ENCODE measurements around the gene SPATA31E1.
"Not testable (repeated sequence)": the region's sequence is repeated elsewhere in the genome, so short reads cannot be mapped to it uniquely, and the experiment has no call there.

Gene SPATA31E1

DNA sequence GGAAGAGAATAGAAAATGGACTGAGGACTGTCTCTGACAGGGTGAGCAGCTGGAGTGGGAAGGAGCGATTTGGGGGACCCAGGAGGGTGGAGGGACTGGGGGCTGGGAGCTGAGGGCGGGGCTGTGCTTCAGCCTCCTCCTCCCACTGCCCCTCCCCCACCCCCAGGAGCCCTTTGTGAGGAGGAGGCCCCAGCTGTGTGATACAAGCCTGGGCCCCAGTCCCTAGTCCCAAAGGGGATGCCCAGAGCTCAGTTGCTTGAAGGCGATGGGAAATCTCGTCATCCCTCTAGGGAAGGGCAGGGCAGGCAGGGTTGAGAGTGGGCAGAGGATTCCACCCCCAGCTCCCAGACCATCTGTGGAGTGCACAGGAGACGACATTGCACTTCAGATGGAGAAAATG lies at the start of gene SPATA31E1:
Gene SPATA31E1 (plus strand): TSS at position 251 of the 400 bp plus-strand sequence. CDS start 15 bp downstream, at position 266.
- no peak for DNase-seq

DNA sequence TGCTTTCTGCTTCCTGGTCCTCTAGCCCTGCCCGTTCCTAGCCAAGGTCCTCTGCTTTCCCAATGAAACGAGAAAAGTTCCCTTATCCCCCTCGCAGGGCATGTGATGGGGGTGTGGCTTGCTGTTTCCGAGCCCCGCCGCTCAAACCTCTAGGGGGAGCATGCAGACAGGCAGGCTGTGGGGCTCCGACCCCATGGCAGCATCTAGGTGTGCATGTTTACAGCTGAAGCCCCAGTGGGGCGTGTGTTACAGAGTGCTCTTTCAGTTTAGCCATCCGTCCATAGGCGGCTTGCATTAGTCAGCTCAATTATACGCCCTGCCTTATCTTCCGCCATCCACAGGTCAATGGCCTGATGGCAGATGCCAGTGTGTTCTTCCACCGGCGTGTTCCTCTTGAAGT lies 48.3 kb upstream of the SPATA31E1 start:
- no peak for DNase-seq

DNA sequence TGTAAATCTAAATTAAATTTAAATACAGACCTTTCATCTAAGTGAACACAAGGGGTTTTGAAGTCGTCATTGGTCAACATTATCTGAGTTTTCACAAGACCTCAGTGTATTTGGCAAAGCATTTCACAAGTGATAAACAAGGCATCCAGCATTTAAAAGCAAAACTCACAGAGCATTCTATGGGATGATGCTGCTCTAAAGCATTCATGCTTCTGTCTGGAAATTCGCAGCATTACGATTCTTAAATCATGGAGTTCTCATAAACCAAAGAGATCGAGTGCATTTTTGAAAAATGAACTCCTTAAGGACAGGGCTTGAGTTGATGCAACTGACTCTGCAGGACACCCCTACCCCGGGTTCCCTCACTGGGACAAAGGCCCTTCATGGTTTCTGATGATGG lies 46.1 kb upstream of the SPATA31E1 start:
- DNase-seq: no peak

DNA sequence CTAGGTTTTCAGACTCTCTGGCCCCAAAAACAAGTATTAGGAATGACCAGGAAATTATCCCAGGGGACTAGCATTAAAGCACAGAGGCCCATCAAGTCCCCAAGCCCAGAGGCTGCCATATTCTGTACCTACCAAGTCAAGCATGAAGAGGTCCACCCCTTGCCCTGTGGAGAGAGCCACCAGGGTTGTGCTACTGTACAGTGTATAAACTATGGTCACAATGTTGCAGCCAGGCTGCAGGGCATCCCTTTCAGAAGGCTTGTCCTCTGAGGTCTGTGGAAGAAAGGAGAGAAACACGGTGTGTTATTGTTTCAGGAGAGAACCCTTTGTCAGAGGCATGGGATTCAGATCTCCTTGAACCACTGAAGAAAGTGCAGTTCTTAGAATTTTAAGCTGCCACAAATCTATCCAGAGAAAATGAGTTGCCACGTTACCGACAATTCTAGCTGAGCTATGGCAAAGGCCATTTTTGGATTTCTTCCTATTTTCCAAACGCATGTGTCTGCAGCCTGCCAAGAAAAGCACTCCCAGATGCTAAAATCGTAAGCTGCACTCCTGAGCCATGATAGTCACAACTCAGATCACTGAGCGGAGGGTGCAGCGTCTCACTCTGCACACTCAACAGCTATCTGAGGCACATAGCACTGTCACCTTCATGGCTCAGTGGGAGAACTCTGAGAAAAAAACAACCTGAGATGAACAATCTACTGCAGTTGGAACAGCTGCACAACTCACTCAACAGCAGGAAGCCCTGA lies 45.5 kb upstream of the SPATA31E1 start:
- no peak for DNase-seq

DNA sequence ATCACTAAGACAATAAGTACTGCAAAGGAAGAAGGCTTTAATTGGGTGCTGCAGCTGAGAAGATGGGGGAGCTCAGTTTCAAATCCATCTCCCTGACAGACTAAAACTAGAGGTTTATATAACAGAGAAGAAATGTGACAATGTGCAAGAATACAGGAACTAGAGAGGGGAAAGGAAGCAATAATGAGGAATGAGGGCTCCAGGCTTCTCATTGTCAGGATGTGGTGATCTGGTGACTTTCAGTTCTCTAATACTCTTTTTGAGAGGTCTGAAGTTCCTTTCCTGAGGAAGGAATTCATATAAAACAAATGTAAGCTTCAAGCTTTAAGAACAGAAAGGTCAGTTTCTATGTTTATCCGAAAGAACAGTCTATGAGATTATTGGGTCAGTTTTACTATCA lies 42.5 kb upstream of the SPATA31E1 start:
- no peak for DNase-seq

DNA sequence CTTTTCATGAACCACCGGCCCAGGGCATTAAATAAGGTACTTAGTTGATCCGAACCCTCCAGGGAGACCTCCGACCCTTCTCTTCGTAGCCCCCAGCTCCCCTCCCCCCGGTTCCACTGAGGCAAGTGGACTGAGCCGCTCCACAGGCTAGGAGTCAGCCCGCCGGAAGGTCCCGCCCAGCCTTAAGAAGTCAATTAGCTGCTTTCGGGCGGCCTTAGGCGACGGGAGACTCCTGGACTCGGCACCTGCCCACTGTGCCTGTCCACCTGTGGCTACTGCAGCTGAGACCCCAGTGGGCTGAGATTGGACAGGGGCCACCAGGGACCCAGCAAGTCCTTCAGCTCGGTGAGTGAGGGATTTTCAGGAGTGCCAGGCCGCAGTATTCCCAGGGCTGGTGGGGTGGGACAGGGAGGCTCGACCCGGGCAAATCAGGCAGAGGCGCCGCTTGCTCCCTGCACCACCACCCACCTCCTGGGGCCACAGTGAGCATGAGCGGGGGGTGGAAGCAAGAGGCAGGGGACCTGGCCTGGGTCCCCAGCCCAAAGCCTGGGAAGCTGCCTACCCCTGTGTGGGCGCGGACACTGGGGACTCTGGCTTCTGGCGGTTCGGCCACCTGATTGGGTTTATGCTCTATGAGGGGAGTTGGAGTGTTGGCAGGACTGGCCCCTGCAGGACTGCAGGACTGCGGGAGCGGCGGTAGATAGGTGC lies 39.6 kb upstream of the SPATA31E1 start:
- no peak for DNase-seq

DNA sequence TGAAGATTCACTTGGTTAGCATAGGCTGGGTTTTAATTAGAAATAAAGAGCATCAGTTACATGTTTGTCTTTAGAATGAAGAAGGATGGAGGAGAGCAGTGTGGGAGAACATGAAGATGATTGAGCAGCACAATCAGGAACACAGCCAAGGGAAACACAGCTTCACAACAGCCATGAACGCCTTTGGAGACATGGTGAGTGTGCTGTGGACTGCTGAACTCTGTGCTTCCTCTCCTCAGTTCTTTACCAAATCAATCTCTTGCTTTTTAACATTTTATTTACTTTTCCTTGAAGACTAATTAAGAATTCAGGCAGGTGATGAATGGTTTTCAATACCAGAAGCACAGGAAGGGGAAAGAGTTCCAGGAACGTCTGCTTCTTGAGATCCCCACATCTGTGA lies 38.2 kb upstream of the SPATA31E1 start:
- DNase-seq: no peak

DNA sequence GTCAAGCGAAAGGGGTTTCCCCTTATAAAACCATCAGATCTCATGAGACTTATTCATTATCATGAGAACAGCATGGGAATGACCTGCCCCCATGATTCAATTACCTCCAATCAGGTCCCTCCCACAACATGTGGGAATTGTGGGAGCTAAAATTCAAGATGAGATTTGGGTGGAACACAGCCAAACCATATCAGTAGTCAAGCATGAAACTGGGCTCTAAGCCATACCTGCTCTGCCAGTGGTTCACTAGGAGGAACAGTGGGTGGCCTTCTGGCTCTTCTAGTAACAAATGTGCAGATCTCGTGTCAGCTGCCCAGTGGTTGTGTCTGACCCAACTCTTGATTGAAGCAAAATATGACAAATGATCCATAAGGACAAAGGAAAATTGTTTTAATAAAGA lies 34.9 kb upstream of the SPATA31E1 start:
- DNase-seq: not testable (repeated sequence)

DNA sequence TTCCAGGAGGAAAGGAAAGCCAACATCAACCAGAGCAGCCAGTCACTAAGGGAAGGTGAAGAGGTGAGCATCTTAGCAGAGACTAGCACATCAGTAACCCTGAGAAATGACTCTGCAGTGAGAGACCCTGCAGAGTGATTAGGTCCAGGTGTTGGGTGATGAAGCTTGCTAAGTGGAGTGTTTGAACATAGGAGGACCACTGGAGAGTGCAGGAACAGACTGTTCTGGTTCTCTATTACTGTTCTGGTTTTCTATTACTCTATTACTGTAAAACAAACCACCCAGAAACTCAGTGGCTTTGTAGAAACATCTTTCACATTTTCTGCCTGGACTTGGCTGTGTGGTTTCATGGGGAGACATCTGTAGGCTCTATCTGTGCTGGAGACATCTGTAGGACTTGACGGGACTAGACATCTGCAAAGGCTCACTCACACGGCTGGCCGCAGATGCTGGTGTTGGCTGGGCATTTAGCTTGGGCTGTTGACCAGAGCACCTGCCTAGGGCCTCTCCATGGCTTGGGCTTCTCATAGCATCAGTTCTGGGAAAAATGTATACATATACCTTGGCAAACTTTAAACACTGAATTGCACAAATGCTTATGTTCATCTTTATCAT lies 33.4 kb upstream of the SPATA31E1 start:
- DNase-seq: no peak

DNA sequence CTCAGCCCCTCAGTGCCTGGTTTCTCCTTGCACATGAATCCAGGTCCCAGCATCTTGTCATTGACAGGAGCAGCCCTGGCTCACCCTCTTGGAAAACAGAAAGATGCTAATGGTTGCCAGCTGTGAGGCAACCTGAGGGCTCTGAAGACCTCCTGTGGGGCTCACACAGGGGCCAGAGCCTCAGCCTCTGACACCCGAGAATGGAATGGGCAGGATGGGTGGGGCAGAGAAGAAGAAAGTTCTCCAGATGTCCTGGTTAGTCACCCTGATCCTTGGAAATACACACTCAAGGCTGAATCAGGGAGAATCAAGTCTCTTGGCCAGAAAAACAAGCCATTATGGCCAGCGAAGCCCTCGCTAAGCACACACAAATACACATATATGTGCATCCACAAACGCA lies 32.3 kb upstream of the SPATA31E1 start:
- DNase-seq: no peak

DNA sequence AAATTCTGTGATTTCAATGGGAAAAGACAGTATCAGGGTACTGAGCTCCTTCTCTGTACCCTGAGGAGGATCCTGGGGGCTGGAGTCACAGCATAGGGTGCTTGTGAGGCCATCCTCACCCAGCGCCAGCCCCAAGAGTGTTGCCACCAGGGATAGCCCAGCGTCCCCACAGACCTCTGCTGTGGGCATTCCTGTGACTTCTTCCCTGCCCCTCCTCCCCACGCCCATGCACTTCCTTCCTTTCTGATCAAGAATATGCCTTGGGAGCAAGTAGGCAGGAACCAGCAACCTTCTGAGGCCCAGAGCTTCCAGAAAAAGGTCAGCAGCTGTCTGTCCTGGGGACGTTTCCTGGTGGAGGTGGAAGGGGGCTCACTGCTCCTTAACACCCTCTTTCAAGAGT lies 31.5 kb upstream of the SPATA31E1 start:
- DNase-seq: not testable (repeated sequence)

DNA sequence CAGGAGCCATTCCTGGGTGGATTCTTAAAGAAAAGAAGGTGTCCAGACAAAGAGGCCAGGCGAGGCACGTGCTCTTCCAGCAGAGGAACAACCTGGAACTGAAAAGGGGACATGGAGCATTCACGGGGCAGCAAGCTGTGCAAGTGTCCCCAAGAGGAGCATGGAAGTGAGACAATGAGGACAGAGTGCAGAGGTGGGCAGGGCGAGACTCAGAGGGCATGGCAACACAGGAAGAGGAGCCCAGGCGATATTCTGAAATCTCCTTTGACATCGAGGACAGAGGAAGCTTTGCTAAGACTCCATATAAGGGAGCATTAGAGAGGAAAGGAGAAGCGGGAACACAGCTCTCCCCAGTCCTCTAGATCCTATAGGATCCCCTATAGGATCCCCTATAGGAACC lies 29.4 kb upstream of the SPATA31E1 start:
- no peak for DNase-seq

DNA sequence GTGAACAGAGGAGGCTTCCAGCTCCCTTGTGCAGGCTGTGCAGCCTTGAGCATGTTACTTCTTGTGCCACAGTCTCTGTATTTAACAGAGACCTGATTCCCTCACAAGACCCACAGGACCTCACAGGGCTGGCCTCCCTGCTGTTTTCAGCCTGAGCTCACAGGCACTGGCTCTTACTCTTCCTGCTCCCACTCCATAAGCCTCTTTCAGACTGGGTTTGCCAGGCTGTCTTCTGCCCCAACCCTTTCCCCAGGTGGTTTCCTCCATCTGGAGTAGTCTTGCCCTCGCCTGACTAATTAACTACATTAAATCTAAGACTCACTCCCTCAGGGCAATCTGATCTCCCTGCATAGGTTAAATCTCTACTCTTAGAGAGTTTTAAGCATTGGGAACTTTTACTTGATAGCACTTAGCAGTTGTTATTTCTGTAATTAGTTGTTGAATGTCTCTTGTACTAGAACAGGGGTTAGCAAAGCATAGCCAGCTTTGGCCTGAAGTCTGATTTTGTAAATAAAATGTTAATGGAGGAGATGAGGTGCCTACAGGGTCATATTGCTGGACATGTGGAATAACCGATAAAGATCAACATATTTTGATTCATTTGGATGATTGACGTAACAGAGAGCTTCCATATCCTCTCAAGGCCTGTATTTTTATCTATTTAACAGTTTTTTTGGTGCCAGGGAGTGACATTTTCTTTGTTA lies 28.6 kb upstream of the SPATA31E1 start:
- no peak for DNase-seq

DNA sequence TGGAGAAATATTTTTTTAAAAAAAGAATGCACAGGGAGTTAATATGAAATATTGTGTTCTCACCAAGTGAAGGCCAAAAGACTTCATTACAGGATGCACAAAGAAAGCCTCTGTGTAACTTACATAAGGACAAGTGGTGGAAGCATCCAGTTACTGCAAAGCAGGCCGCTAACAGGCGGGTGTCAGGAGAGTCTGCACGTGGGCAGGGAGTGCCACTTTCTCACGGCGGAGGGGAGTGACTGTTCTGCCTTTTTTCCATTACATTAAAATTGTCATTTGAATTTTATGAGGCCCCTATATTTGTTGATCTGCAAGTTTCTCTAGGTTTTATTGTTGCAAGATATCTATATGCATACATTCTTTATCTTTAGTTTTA lies 28.1 kb upstream of the SPATA31E1 start:
- no peak for DNase-seq

DNA sequence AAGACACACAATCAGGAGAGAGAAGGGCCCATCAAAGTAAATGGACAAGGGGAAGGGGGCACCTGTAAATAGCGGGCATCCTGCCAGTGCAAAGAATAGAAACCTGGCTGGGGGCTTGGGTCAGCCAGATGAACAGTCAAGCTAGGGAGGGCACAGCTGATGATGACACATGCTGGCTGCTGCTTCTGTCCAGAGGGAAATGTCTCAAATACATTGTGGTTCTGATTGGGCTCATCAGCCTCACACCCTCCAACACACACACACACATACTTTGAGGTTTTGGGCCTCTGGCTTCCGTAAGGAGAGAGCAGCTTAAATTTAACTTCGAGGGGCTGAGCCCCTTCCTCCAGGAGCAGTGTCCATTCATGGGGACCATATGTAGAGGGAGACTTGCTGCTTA lies 27.6 kb upstream of the SPATA31E1 start:
- DNase-seq: no peak

DNA sequence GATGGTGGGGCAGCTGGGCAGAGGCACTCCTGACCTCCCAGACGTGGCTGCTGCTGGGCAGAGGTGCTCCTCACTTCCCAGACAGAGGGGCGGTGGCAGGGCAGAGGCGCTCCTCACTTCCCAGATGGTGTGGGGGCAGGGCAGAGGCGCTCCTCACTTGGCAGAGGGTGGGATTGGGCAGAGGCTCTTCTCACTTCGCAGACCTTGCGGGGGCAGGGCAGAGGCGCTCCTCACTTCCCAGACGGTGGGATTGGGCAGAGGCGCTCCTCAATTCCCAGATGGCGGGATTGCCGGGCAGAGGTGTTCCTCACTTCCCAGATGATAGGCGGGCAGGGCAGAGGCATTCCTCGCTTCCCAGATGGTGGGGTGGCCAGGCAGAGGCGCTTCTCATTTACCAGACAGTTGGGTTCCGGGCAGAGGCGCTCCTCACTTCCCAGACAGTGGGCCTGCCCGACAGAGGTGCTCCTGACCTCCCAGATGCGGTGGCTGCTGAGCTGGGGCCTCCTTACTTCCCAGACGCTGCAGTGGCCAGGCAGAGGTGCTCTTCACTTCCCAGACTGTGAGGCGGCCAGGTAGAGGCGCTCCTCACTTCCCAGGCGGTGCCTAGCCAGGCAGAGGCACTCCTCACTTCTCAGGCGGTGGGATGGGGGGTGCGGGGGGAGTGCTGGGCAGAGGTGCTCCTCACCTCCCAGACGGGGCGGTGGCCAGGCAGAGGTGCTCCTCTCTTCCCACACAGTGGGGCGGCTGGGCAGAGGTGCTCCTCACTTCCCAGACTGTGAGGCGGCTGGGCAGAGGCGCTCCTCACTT lies 25.3 kb upstream of the SPATA31E1 start:
- no peak for DNase-seq

DNA sequence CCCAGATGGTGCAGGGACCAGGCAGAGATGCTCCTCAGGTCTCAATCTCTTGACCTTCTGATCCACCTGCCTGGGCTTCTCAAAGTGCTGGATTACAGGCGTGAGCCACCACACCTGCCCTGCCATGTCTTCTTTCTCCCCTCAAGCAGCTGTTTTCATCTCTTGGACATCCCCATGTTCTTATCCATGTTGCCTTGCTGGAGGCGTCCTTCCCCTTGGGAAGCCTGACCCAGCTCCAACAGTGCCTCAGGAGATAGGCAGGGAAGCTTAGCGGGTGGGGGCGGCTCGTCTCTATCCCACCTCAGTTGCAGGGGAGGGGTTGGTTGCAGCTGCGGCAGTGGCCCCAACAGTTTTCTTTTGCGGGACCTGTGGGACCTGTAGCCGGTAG lies 24.7 kb upstream of the SPATA31E1 start:
- DNase-seq: no peak

DNA sequence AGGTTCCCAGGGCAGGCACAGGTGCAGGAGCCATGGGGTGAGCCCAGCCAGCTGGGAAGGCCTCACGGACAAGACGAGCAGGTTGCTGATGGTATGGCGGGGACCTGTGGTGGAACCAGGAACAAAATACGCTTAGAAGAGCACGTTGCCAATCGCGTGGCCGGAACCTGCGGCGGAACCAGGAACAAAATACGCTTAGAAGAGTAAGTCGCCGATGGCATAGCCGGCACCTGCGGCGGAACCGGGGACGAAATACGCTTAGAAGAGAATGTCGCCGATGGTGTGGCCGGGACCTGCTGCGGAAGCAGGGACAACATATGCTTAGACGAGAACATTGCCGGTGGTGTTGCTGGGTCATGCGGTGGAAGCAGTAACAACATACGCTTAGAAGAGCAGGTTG lies 23.5 kb upstream of the SPATA31E1 start:
- no peak for DNase-seq

DNA sequence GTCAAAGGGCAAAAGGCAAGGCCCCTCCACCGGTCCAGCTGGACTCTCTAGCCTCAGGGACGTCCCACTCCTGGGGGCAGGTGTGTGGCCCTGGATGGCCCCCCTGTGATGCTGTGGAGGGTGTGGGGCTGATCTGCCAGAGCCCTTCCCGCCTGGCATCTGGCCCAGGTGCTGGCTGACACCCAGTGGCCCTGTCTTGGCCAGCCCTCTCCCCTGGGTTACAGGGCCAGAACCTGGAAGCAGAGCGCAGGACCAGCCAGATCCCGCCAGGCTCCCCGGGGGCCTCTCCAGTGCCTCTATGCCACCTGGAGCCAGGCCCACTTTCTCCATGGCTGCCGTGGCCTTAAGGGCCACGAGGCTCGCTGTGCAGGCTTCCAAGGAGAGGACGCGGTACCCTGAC lies 22.9 kb upstream of the SPATA31E1 start:
- no peak for DNase-seq

DNA sequence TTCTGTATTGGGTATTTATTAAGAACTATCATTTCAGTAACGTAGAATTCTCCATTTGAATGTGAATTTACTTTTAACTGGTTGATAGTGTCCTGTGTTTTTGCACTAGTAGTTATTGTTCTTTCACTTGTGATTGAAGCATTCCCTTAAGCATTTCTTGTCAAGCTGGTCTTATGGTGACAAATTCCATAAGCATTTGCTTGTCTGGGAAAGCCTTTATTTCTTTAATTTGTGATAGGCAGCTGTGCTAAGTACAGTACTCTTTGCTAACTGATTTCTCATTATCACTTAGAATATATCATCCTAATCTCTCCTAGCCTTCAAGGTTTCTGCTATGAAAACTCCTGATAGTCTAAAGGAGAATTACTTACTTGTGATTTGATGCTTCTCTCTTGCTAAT lies 21.3 kb upstream of the SPATA31E1 start:
- no peak for DNase-seq

DNA sequence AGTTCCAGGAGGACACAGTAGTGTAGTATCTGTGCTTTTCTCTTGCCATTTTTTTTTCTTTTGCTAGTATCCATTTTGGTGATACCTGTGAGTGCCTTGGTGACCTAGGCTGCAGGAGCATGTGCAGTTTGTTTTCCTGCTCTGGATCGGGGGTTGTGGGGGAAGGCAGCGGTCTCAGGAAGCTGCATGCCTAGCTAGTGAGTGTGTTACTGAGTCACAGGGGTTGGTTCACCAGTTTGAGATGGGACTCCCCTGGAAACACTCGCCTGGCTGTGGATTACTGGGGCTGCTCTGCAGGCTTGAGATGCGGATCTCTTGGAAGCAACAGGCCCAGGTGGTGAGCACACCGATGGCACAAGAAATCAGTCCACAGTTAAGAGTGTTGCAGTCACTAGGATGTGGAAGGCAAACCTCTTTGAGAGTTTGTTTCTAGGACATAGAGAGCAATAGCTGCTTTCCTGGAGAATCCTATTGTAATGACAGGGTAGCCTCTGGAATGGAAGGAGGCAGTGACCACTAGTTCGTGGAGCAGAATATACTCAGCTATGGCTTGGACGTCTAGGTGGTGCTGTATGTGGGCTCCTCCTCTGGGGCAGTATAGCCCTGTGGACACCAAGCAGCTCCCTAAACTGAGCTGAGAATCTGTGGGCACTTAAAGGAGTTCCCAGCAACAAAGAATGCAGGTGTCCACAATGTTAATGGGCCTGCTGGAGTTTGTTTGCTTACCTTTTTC lies 20.0 kb upstream of the SPATA31E1 start:
- DNase-seq: no peak

DNA sequence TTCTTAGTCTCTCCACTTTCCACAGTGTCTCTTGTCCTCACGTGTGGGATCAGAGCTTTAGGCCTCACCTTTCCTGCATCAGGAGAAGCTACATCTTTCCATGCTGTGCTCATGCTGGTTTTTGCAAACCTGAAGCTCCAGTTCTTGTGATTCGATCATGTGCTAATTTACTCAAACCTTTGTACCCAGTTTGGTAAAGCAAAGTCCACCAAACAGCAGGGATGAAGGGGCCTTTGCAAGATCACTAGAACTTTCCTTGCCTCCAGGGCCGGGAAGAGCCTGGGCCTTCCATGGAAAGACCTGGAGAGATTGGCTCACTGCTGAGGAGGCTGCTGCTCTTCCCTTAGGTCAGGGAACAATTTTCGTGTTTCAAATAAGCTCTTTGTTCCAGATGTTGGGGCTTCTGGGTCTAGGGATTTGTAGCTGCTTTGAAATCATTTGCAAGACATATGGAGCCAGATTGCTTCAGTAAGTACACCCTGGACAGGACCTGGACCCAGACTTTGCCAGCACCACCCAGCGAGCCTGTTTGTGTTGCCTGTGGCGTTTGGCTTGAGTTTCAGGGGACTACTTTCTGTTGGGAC lies 18.7 kb upstream of the SPATA31E1 start:
- no peak for DNase-seq
